Spleen (tissue), 11 donors: ENCODE measurements around the gene ETV3. TPM values are rescaled to one million over a fixed set of nuclear protein-coding genes. Genes with fewer than 3 reads are reported as not detected.

Source experiments
- DNase-seq: peaks from one replicate; pipeline ENCODE4 v3.0.0-alpha.2; 2020
- H3K27ac ChIP-seq, 8 donors: fragments of 200-600 bp; sonication (generic) in 7 of 8; 1 replicate in 4 of 8; 2 replicates in 4 of 8; pipeline versions ENCODE4 v1.5.0 to v1.8.0; 2016 to 2021; ENCODE audit warnings: inconsistent platforms in 4 of 8, mild to moderate bottlenecking in 4 of 8, moderate library complexity in 1 of 8
- H3K27me3 ChIP-seq, 7 donors: fragments of 200-600 bp; sonication (generic) in 6 of 7; replicated peaks in 1 of 7; 1 replicate in 4 of 7; 2 replicates in 3 of 7; pipeline versions ENCODE4 v1.5.0 to v1.8.0; 2016 to 2021; ENCODE audit warnings: inconsistent platforms in 3 of 7, mild to moderate bottlenecking in 1 of 7
- H3K36me3 ChIP-seq, 6 donors: fragments of 200-600 bp; sonication (generic) in 5 of 6; 1 replicate in 4 of 6; 2 replicates in 2 of 6; pipeline versions ENCODE4 v1.5.0 to v1.8.0; 2016 to 2021; ENCODE audit warnings: inconsistent platforms in 2 of 6
- H3K4me1 ChIP-seq, 6 donors: fragments of 200-600 bp; sonication (generic) in 5 of 6; 1 replicate in 3 of 6; 2 replicates in 3 of 6; pipeline versions ENCODE4 v1.5.0 to v1.8.0; 2016 to 2021; ENCODE audit warnings: inconsistent platforms in 3 of 6
- H3K4me3 ChIP-seq, 8 donors: fragments of 200-600 bp; sonication (generic) in 7 of 8; 1 replicate in 4 of 8; 2 replicates in 4 of 8; pipeline versions ENCODE4 v1.5.0 to v1.8.0; 2016 to 2021; ENCODE audit warnings: inconsistent platforms in 4 of 8, mild to moderate bottlenecking in 4 of 8, moderate library complexity in 2 of 8
- H3K9me3 ChIP-seq, 8 donors: fragments of 200-600 bp; sonication (generic) in 7 of 8; 1 replicate in 4 of 8; 2 replicates in 4 of 8; pipeline versions ENCODE4 v1.5.0 to v1.8.0; 2016 to 2021; ENCODE audit warnings: inconsistent platforms in 4 of 8
- CTCF ChIP-seq, 11 experiments: fragments of 200-600 bp in 7 of 11; fragments of 450-650 bp in 4 of 11; sonication (generic) in 4 of 11; IDR thresholded peaks in 8 of 11; conservative IDR thresholded peaks in 3 of 11; 1 replicate in 7 of 11; 2 replicates in 4 of 11; pipeline versions ENCODE4 v1.4.0 to v1.8.0; 2016 to 2021; ENCODE audit warnings: antibody characterized with exemption in 11 of 11, inconsistent platforms in 4 of 11, mild to moderate bottlenecking in 1 of 11
- POLR2A ChIP-seq, 3 donors: fragments of 450-650 bp; IDR thresholded peaks; one replicate each; pipeline ENCODE4 v1.5.1; 2017; ENCODE audit warnings: antibody characterized with exemption in 3 of 3, mild to moderate bottlenecking in 1 of 3
- POLR2AphosphoS5 ChIP-seq, 3 donors: sonication (generic); formaldehyde crosslinking; IDR thresholded peaks; one replicate each; pipeline ENCODE4 v1.5.1; 2017; ENCODE audit warnings: antibody characterized with exemption in 3 of 3
- WGBS, 5 donors: extraction: QIAGEN DNeasy Blood & Tissue Kit in 3 of 5; methylation state at CpG; one replicate each; pipeline versions ENCODE4 v1.1.5 to v1.1.7; 2013 to 2018; 5-methylcytosine and 5-hydroxymethylcytosine counted together
- intact Hi-C: fragments of 100-400 bp; cut with DNase I; formaldehyde crosslinking; loops from one replicate; pipeline ENCODE4 v1.15.0; 2023; ENCODE audit warnings: low total_unique reads
- polyA plus RNA-seq, 3 donors: library from polyadenylated mRNA; stranded (reverse); fragments of 200-250 nt; gene quantifications; one replicate each; pipeline ENCODE4 v1.2.1, GENCODE V29; 2013
- total RNA-seq, 7 donors: library from RNA; depleted of rRNA in 3 of 7; stranded (reverse); fragments of >200 nt in 3 of 7; fragmentation: NEBNext Ultra II Directional in 4 of 7; extraction: Animal tissue kit (Norgen Biotek cat#: 25700) in 4 of 7; gene quantifications; one replicate each; pipeline versions ENCODE4 v1.1.0 to v1.2.1, GENCODE V29; 2016 to 2021
- donor health status: healthy with polysubstance abuse.
- donor health status: DM: no; HTN: no; CAD: no; lungs with moderate emphysema.
- donor health status: DM: no; HTN: no; CAD: no.
- donor health status: Bipolar disorder and iron deficiency.
- donor health status: healthy.
- donor health status: DM: no; HTN: no; CAD: no.
- donor health status: DM: yes; HTN: yes; CAD: no.

The ETV3 gene
- total and polyA plus RNA-seq, 10 donors, result 4.2 to 35.9 (median 20.8) TPM

DNA sequence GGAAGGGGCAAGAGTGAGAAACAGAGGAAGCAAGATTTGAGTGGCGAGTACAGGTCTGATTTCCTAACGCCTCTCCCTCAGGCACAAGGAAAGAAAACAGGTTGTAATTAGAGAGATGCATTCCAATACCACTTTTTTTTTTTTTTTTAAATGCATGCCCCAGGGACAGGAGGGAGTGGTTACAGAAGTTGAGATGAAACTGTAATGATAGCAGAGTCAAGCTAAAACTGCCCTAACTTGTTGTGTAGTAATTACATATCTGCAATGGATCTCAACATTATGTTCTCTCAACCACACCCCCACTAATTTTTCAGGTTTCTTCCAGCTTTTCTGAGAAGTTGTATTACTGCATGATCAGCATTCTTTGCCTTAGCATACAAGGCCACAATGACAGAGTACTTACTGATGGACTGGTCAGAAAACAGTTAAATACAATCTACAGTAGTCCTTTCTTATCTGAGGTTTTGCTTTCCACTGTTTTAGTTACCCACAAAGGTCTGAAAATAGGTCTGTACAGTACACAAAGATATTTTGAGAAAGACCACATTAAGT, 5.5 kb downstream of the ETV3 start:
- intact Hi-C loops, result no loop called here
- TF ChIP-seq POLR2AphosphoS5 (IDR thresholded peaks at IDR 0.05) (no peak), POLR2A (IDR thresholded peaks at IDR 0.05) (no peak), CTCF (IDR thresholded peaks at IDR 0.05 in 8 of 11, conservative IDR thresholded peaks at IDR 0.05 in 3 of 11) (no peak)
- peaks cover 24 to 74% (median 52%) of the 10 kb centered on the region in 6 donors for H3K4me1 ChIP-seq
- no peak overlapping the region for H3K27ac ChIP-seq
- WGBS, 5 donors, result 72 to 96% (median 91%) methylated on average over 2 of the region's 2 CpGs
- H3K9me3 ChIP-seq, result no peaks in the 10 kb centered on the region
- DNase-seq, result no peak
- peaks cover 8 to 87% (median 77%) of the 10 kb centered on the region in 6 donors for H3K36me3 ChIP-seq
- H3K27me3 ChIP-seq, result no peaks in the 10 kb centered on the region
- H3K4me3 ChIP-seq, result no peak overlapping the region

- Histone ChIP-seq H3K27ac (no peak overlapping the region), H3K4me1 (peaks cover 23 to 68% (median 48%) of the 10 kb centered on the region in 6 donors), H3K4me3 (no peak overlapping the region), H3K27me3 (no peaks in the 10 kb centered on the region), H3K36me3 (peaks cover 10 to 92% (median 82%) of the 10 kb centered on the region in 6 donors), H3K9me3 (no peaks in the 10 kb centered on the region)
- 90 to 97% (median 93%) methylated on average over 5 of the region's 5 CpGs for WGBS, 5 donors
- TF ChIP-seq POLR2AphosphoS5 (IDR thresholded peaks at IDR 0.05) (no peak), POLR2A (IDR thresholded peaks at IDR 0.05) (no peak), CTCF (IDR thresholded peaks at IDR 0.05 in 8 of 11, conservative IDR thresholded peaks at IDR 0.05 in 3 of 11) (no peak)
- DNase-seq, result no peak
- intact Hi-C loops, result no loop called here
These were observed 6.1 kb downstream of the ETV3 start for GRCh38 chr1:157132111-157132510.

DNA sequence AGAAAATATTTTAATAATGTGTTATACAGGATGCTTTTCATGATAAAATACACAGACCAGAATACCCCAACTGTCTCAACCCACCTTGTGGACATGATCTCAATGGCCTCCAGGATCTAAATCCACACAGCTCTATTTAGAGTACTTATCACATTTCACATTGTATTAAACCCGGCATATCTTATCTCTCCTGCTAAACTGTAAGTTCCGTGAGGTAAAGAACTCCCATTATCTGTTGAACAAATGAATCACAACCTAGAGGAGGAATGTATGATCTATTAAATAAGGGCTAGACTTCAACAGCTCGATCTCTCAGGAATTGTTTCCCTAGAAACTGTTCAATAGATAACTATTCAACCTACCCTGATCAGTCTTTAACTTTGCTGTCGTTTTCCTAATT, 6.9 kb downstream of the ETV3 start:
- DNase-seq, result no peak
- intact Hi-C loops, result no loop called here
- peaks cover 15 to 60% (median 40%) of the 10 kb centered on the region in 6 donors for H3K4me1 ChIP-seq
- H3K9me3 ChIP-seq, result no peaks in the 10 kb centered on the region
- no peak overlapping the region for H3K27ac ChIP-seq
- no peak for TF ChIP-seq CTCF (IDR thresholded peaks at IDR 0.05 in 8 of 11, conservative IDR thresholded peaks at IDR 0.05 in 3 of 11)
- TF ChIP-seq POLR2AphosphoS5 (IDR thresholded peaks at IDR 0.05), result no peak
- no peak for TF ChIP-seq POLR2A (IDR thresholded peaks at IDR 0.05)
- no peak overlapping the region for H3K4me3 ChIP-seq
- peaks cover 10 to 100% (median 83%) of the 10 kb centered on the region in 6 donors for H3K36me3 ChIP-seq
- H3K27me3 ChIP-seq, result no peaks in the 10 kb centered on the region
- WGBS, 5 donors, result 90 to 96% (median 93%) methylated on average over 4 of the region's 4 CpGs

GRCh38 chr1:157124855-157125254, 13.3 kb downstream of the ETV3 start:
- H3K27ac ChIP-seq, result no peak overlapping the region
- intact Hi-C loops, result no loop called here
- H3K4me3 ChIP-seq, result no peak overlapping the region
- 78 to 88% (median 87%) methylated on average over 7 of the region's 7 CpGs for WGBS, 5 donors
- peaks cover 0 to 22% (median 3%) of the 10 kb centered on the region in 6 donors for H3K4me1 ChIP-seq
- H3K27me3 ChIP-seq, result no peaks in the 10 kb centered on the region
- DNase-seq, result no peak
- H3K36me3 ChIP-seq, result peaks cover 3 to 98% (median 66%) of the 10 kb centered on the region in 6 donors
- TF ChIP-seq POLR2A (IDR thresholded peaks at IDR 0.05), result no peak
- no peak for TF ChIP-seq POLR2AphosphoS5 (IDR thresholded peaks at IDR 0.05)
- no peak for TF ChIP-seq CTCF (IDR thresholded peaks at IDR 0.05 in 8 of 11, conservative IDR thresholded peaks at IDR 0.05 in 3 of 11)
- H3K9me3 ChIP-seq, result no peaks in the 10 kb centered on the region
